IMR-90 (cell line): ENCODE measurements around the gene ZDHHC24. TPM values are rescaled to one million over a fixed set of nuclear protein-coding genes. Genes with fewer than 3 reads are reported as not detected.

ENCODE experiments used
- ATAC-seq: fragments of 200-7000 bp; cut with Tn5 transposase; 2 replicates; pipeline ENCODE4 v1.9.1; 2020; ENCODE audit warnings: low read depth, mild to moderate bottlenecking, moderate library complexity
- BruUV-seq: library from RNA; stranded (reverse); fragments of 400-500 nt; replicated peaks from 2 replicates; lab custom pipeline; 2021; lab: Mats Ljungman, UMichigan
- CTCF ChIA-PET: fragments of 300-600 bp; formaldehyde crosslinking; extraction: SDS; loops from one replicate; lab custom pipeline; 2021; ENCODE audit warnings: antibody characterized with exemption; lab: Yijun Ruan, JAX
- POLR2A ChIA-PET: fragments of 300-600 bp; sonication (Branson Sonifier 250); formaldehyde crosslinking; loops from one replicate; lab custom pipeline; 2022; ENCODE audit warnings: antibody characterized with exemption; ENCODE audit not compliant: unreplicated experiment; lab: Charles Lee
- DNase-seq: peaks from one replicate; pipeline ENCODE4 v3.0.0; 2013
- H2AFZ ChIP-seq: replicated peaks from 2 replicates; pipeline ENCODE3; 2013; ENCODE audit warnings: low read length, mild to moderate bottlenecking; ENCODE audit not compliant: poor library complexity
- H2AK5ac ChIP-seq: 2 replicates; pipeline ENCODE4 v1.6.1; 2013; ENCODE audit warnings: low read depth, low read length, inconsistent platforms
- H2AK9ac ChIP-seq: replicated peaks from 2 replicates; pipeline ENCODE3; 2013; ENCODE audit warnings: mild to moderate bottlenecking, low read depth, low read length, moderate library complexity; ENCODE audit not compliant: poor library complexity
- H2BK120ac ChIP-seq: 2 replicates; pipeline ENCODE4 v1.6.1; 2013; ENCODE audit warnings: low read depth, low read length, inconsistent platforms
- H2BK15ac ChIP-seq: 3 replicates; pipeline ENCODE4 v1.6.1; 2013; ENCODE audit warnings: low read depth, low read length, inconsistent platforms
- H2BK20ac ChIP-seq: 2 replicates; pipeline ENCODE4 v1.6.1; 2013; ENCODE audit warnings: low read depth, mild to moderate bottlenecking, inconsistent platforms, low read length, moderate library complexity
- H2BK5ac ChIP-seq: 2 replicates; pipeline ENCODE4 v1.6.1; 2013; ENCODE audit warnings: mild to moderate bottlenecking, low read depth, low read length, inconsistent platforms; ENCODE audit not compliant: poor library complexity, severe bottlenecking
- H3K14ac ChIP-seq: replicated peaks from 2 replicates; pipeline ENCODE4 v1.6.1; 2013; ENCODE audit warnings: low read depth, low read length, inconsistent platforms
- H3K18ac ChIP-seq: 2 replicates; pipeline ENCODE4 v1.6.1; 2013; ENCODE audit warnings: low read depth, low read length, control low read depth
- H3K23ac ChIP-seq: 2 replicates; pipeline ENCODE4 v1.6.1; 2013; ENCODE audit warnings: low read depth, low read length, inconsistent platforms
- H3K27ac ChIP-seq: 2 replicates; pipeline ENCODE4 v1.5.1; 2013; ENCODE audit warnings: mild to moderate bottlenecking, control low read depth, low read length; ENCODE audit not compliant: insufficient read depth
- H3K27me3 ChIP-seq: 2 replicates; pipeline ENCODE4 v1.6.1; 2013; ENCODE audit warnings: low read length; ENCODE audit not compliant: control insufficient read depth, insufficient read depth
- H3K36me3 ChIP-seq: 2 replicates; pipeline ENCODE4 v1.6.1; 2013; ENCODE audit warnings: low read length, mixed read lengths; ENCODE audit not compliant: control insufficient read depth, insufficient read depth
- H3K4ac ChIP-seq: 2 replicates; pipeline ENCODE4 v1.6.1; 2013; ENCODE audit warnings: low read depth, low read length, inconsistent platforms
- H3K4me1 ChIP-seq: 2 replicates; pipeline ENCODE4 v1.6.1; 2013; ENCODE audit warnings: low read length, mixed read lengths; ENCODE audit not compliant: control insufficient read depth, insufficient read depth
- H3K4me2 ChIP-seq: 2 replicates; pipeline ENCODE4 v1.6.1; 2013; ENCODE audit warnings: low read depth, mild to moderate bottlenecking, control low read depth, low read length, moderate library complexity
- H3K4me3 ChIP-seq: 2 replicates; pipeline ENCODE4 v1.5.1; 2013; ENCODE audit warnings: low read depth, mild to moderate bottlenecking, control low read depth, low read length, moderate library complexity; ENCODE audit not compliant: insufficient read depth
- H3K56ac ChIP-seq: 2 replicates; pipeline ENCODE4 v1.6.1; 2013; ENCODE audit warnings: low read length, inconsistent platforms; ENCODE audit not compliant: insufficient read depth; ENCODE audit errors: extremely low read depth
- H3K79me1 ChIP-seq, 2 experiments: 2 replicates each; pipeline ENCODE4 v1.6.1; 2013; ENCODE audit warnings: low read length in 2 of 2, inconsistent platforms in 1 of 2, low read depth in 1 of 2
- H3K9ac ChIP-seq: 2 replicates; pipeline ENCODE4 v1.6.1; 2013; ENCODE audit warnings: low read depth, low read length, control low read depth
- H3K9me1 ChIP-seq: 2 replicates; pipeline ENCODE4 v1.6.1; 2013; ENCODE audit warnings: low read length, inconsistent platforms; ENCODE audit not compliant: insufficient read depth
- H3K9me3 ChIP-seq: 2 replicates; pipeline ENCODE4 v1.6.1; 2013; ENCODE audit warnings: low read length; ENCODE audit not compliant: control insufficient read depth, insufficient read depth
- H4K20me1 ChIP-seq: 2 replicates; pipeline ENCODE4 v1.6.1; 2013; ENCODE audit warnings: low read length, inconsistent platforms; ENCODE audit not compliant: insufficient read depth
- H4K5ac ChIP-seq: 2 replicates; pipeline ENCODE4 v1.6.1; 2013; ENCODE audit warnings: mild to moderate bottlenecking, low read depth, low read length, control low read depth
- H4K8ac ChIP-seq, 2 experiments: 2 replicates each; pipeline ENCODE4 v1.6.1; 2013; ENCODE audit warnings: low read depth in 2 of 2, low read length in 2 of 2, control low read depth in 1 of 2, inconsistent platforms in 1 of 2
- H4K91ac ChIP-seq: 2 replicates; pipeline ENCODE4 v1.6.1; 2013; ENCODE audit warnings: low read depth, low read length, inconsistent platforms; ENCODE audit not compliant: insufficient read depth
- NFE2L2 ChIP-seq: fragments of 150-350 bp; IDR thresholded peaks from 2 replicates; pipeline ENCODE4 v1.6.1; 2016; ENCODE audit warnings: low read depth, mild to moderate bottlenecking, low read length
- POLR2A ChIP-seq: IDR thresholded peaks from 2 replicates; pipeline ENCODE4 v1.6.1; 2012; ENCODE audit warnings: mild to moderate bottlenecking, low read depth, low read length
- RAD21 ChIP-seq: IDR thresholded peaks from 2 replicates; pipeline ENCODE4 v1.6.1; 2012; ENCODE audit warnings: low read length, improper control_type of control experiment
- WGBS, 2 experiments: methylation state at CpG; one replicate each; pipeline versions ENCODE4 v1.1.5 to v1.1.7; 2013; ENCODE audit warnings: missing lambda C conversion rate in 2 of 2; ENCODE audit not compliant: insufficient read length in 1 of 2; ENCODE audit errors: extremely low coverage in 2 of 2; 5-methylcytosine and 5-hydroxymethylcytosine counted together
- dilution Hi-C: fragments of 300-500 bp; cut with HindIII; formaldehyde crosslinking; loops from one replicate; pipeline ENCODE4 v1.14.3; 2018; ENCODE audit warnings: low sequenced_read_pairs; ENCODE audit not compliant: unreplicated experiment
- in situ Hi-C: fragments of 300-500 bp; cut with MboI; formaldehyde crosslinking; loops from 3 replicates; pipeline ENCODE4 v1.14.3; 2019; ENCODE audit warnings: low sequenced_read_pairs, inconsistent platforms, mixed read lengths
- intact Hi-C: fragments of 100-400 bp; cut with micrococcal nuclease; formaldehyde crosslinking; loops from 2 replicates; pipeline ENCODE4 v1.10.0; 2022
- polyA plus RNA-seq, 3 experiments: library from polyadenylated mRNA; depleted of rRNA; stranded (reverse); fragments of >200 nt; gene quantifications; 2 replicates each; pipeline ENCODE4 v1.2.3, GENCODE V29; 2012; ENCODE audit warnings: low replicate concordance in 1 of 3
- total RNA-seq: library from RNA; depleted of rRNA; stranded (reverse); fragments of >200 nt; gene quantifications from 2 replicates; pipeline ENCODE4 v1.2.3, GENCODE V29; 2012

The ZDHHC24 gene
- total and polyA plus RNA-seq, 2 of the 4 experiments (the other 2 are of a cell fraction), result 3.2 to 10.9 TPM

DNA sequence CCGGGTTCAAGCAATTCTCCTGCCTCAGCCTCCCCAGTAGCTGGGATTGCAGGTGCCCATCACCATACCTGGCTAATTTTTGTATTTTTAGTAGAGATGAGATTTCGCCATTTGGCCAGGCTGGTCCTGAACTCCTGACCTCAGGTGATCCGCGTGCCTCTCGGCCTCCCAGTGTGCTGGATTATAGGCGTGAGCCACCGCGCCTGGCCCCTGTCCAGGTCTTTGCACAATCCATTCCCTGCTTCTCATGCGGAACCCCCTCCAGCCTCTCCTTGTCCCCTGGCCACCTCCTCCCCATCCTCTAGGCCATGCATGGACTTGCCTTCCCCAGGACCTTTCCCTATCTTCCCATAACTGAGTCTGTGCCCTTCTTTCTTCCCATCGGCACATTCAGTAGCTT is 56.9 kb downstream of the ZDHHC24 start:
- H3K9ac ChIP-seq, result no peak overlapping the region
- H3K27ac ChIP-seq, result no peak overlapping the region
- H4K20me1 ChIP-seq, result peaks cover 3% of the 10 kb centered on the region; the same call in 1 of the 2 replicates
- in situ Hi-C loops, result no loop called here
- H3K79me1 ChIP-seq, result peaks cover 0 to 4% of the 10 kb centered on the region in 2 experiments; a peak in 1 of 4 replicates
- no peak overlapping the region for H2BK5ac ChIP-seq
- peaks cover 2% of the 10 kb centered on the region; the same call in 1 of the 2 replicates for H3K4me1 ChIP-seq
- no peak overlapping the region for H3K4ac ChIP-seq
- H3K27me3 ChIP-seq, result no peaks in the 10 kb centered on the region
- H3K4me3 ChIP-seq, result no peak overlapping the region
- H4K8ac ChIP-seq, result no peak overlapping the region
- H3K36me3 ChIP-seq, result peaks cover 47% of the 10 kb centered on the region
- H3K56ac ChIP-seq, result no peak overlapping the region
- H2AK5ac ChIP-seq, result no peak overlapping the region
- H2BK15ac ChIP-seq, result no peak overlapping the region
- BruUV-seq, result no TSS peak
- POLR2A ChIA-PET, result no interaction called here
- H2BK20ac ChIP-seq, result no peak overlapping the region
- H2AK9ac ChIP-seq, result no peak overlapping the region
- no peak for ATAC-seq
- H3K23ac ChIP-seq, result no peak overlapping the region
- 90% methylated on average over 6 of the region's 10 CpGs; no CpG with 5 or more reads in 1 of the 2 experiments for WGBS, 2 experiments
- no peak for TF ChIP-seq RAD21
- no peak for TF ChIP-seq POLR2A
- TF ChIP-seq NFE2L2, result no peak
- no peak overlapping the region for H3K14ac ChIP-seq
- peaks cover 5% of the 10 kb centered on the region; the same call in 1 of the 2 replicates for H3K9me1 ChIP-seq
- no peak overlapping the region for H4K91ac ChIP-seq
- H2AFZ ChIP-seq, result no peak overlapping the region
- H3K4me2 ChIP-seq, result no peak overlapping the region
- H3K18ac ChIP-seq, result no peak overlapping the region
- H2BK120ac ChIP-seq, result no peak overlapping the region
- dilution Hi-C loops, result no loop called here
- intact Hi-C loops, result no loop called here
- CTCF ChIA-PET, result no interaction called here
- DNase-seq, result no peak
- no peak overlapping the region for H4K5ac ChIP-seq
- H3K9me3 ChIP-seq, result no peaks in the 10 kb centered on the region
